A204.1 (cell line): ENCODE data around the gene RWDD3.

Experiments used
- FAIRE-seq: peaks from 2 replicates; lab custom pipeline; 2012; peaks lifted over from hg19 to GRCh38; lab: Jason Lieb, UNC

Gene RWDD3, protein sequence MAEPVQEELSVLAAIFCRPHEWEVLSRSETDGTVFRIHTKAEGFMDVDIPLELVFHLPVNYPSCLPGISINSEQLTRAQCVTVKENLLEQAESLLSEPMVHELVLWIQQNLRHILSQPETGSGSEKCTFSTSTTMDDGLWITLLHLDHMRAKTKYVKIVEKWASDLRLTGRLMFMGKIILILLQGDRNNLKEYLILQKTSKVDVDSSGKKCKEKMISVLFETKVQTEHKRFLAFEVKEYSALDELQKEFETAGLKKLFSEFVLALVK

DNA sequence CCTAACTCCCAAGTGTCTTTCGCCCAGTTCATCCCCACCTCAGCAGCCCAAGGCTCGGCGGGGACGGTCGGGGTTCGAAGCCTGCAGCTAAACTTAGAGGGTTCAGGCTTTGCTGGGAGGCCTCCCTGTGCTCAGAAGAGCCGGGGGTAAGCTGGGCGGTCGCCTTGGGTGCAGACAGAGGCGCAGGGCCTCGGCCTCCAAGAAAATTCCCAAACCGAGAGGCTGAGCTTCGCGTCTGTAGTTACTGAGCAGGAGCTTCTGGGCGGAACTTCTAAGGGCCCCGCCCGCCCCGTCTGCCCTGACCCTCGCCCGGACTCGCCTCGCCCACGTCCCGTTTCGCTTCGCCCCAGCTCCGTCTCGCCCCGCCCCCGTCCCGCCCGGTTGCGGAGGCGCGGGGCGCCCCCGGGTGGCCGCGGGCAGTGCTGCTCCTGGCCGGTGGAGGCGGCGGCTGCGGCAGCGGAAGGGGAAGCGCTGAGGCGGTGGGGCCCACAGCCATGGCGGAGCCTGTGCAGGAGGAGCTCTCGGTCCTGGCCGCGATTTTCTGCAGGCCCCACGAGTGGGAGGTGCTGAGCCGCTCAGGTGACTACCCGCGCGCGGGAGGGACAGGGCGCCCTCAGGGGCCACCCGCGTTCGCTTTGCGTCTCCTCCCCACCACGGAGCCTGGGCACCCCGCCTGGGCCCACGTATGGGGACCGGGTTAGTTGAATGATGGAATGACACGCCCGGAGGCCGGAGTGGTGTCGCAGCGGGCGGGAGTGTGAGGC is at the start of gene RWDD3:
Gene RWDD3, plus strand, starts transcription at position 474 of the 764 bp plus-strand sequence. Its CDS starts 21 bp downstream, at position 495.
- FAIRE-seq, result no peak

GRCh38 chr1:95186149-95186548 is 47.9 kb upstream of the RWDD3 start:
- no peak for FAIRE-seq

DNA sequence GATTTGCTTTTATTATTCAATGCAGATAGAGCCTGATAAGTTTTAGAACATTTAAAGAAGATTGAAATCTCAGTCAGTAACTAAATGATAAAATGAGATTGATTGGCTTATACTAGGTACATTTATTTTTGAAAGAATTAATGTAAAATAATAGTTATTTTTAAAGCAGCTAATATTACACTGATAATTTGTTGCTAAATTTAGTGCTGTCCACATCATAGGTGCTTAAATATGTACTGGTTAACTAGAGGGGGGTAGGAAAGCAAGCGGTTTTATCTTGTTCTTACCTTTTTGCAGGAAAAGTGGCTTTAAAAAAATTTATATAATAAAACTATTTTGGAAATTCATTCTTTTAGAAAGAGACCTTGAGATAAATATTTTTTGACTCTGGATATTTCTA is 40.4 kb upstream of the RWDD3 start:
- peak; percentile 56 for FAIRE-seq

GRCh38 chr1:95195046-95195445 is 39.0 kb upstream of the RWDD3 start:
- no peak for FAIRE-seq

GRCh38 chr1:95196017-95196416 is 38.0 kb upstream of the RWDD3 start:
- FAIRE-seq, result no peak

GRCh38 chr1:95197616-95198252 is 36.3 kb upstream of the RWDD3 start:
- no peak for FAIRE-seq

DNA sequence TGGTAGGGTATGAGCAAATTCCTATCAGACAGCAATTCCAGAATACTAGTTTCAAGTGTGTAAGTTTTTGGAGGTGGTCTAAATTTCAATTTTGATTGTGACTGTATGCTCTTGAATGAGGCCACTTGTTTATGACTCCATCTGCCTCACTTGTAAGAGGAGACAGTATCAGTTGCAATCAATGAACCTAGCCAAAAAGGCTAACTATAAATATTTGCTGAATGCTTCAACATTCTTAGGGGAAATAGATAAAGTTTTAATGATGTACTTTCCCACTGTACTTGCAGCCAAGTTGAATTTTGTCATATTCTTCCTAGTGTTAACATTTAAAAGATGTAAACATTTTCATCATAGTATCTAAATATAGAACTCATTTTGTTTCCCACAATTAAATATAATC is 32.1 kb upstream of the RWDD3 start:
- no peak for FAIRE-seq

DNA sequence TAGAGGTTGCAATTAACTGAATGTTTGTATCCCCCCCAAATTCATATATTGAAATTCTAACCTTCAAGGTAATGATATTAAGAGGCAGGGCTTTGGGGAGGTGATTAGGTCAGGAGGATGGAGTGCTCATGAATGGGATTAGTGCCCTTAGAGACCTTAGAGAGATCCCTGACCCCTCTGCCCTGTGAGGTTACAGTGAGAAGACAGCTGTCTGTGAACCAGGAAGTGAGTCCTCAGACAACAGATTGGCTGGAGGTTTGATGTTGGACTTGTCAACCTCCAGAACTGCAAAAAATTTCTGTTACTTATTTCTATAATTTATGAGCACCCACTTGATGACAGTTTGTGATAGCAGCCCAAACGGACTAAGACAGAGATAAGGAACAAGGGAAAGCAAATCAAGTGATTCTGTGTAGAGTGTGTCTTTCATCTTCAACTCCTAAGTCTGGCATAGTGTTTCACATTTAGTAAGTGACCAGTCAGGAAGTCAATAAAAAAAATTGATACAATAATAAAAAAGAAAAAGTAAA is 30.0 kb upstream of the RWDD3 start:
- no peak for FAIRE-seq

GRCh38 chr1:95206514-95206913 is 27.5 kb upstream of the RWDD3 start:
- no peak for FAIRE-seq

DNA sequence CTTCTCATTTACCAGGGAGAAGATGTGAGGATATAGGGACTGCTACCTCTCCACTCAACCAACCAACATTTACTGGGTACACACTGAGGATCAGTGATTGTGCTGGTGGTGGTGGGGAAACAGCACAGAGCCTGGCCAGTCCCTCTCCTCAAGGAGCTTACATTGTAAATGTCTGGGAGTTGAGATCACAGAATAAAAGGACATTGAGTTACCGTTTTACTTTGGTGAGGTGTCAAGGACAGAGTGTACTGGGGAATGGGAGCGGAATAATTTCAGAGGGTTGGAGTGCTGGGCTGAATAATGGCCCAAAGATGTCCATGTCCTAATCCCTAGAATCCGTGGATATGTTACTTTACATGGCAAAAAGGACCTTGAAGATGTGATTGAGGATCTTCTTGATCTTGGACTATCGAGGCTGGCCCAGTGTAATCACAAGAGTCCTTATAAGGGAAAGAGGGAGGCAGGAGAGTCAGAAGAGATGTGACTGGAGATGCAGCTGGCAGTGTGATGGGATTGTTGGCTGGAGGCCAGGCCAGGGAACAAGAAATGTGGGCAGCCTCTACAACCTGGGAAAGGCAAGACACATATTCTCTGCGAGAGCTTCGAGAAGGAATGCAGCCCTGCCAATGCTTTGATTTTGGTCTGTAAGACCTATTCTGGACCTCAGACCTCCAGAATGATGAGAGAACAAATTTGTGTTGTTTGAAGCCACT is 26.6 kb upstream of the RWDD3 start:
- no peak for FAIRE-seq

GRCh38 chr1:95208876-95209275 is 25.1 kb upstream of the RWDD3 start:
- no peak for FAIRE-seq

GRCh38 chr1:95209291-95209690 is 24.7 kb upstream of the RWDD3 start:
- FAIRE-seq, result no peak

DNA sequence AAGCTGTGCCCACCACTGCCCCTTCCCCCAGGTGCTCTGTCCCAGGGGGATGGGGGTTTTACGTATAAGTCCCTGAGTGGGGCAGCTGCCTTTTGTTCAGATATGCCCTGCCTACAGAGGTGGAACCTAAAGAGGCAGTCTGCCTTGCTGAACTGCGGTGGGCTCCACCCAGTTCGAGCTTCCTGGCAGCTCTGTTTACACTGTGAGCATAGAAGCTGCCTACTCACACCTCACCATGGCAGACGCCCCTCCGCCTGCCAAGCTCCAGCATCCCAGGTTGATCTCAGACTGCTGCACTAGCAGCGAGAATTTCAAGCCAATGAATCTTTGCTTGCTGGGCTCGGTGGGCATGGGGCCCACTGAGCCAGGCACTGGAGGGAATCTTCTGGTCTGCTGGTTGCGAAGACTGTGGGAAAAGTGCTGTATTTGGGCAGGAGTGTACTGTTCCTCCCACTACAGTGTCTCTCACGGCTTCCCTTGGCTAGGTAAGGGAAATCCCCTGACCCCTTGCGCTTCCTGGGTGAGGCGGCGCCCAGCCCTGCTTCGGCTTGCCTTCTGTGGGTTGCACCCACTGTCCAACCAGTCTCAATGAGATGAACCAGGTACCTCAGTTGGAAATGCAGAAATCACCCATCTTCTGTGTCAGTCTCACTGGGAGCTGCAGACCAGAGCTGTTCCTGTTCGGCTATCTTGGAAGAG is 17.6 kb upstream of the RWDD3 start:
- no peak for FAIRE-seq

GRCh38 chr1:95217371-95217770 is 16.6 kb upstream of the RWDD3 start:
- FAIRE-seq, result no peak

DNA sequence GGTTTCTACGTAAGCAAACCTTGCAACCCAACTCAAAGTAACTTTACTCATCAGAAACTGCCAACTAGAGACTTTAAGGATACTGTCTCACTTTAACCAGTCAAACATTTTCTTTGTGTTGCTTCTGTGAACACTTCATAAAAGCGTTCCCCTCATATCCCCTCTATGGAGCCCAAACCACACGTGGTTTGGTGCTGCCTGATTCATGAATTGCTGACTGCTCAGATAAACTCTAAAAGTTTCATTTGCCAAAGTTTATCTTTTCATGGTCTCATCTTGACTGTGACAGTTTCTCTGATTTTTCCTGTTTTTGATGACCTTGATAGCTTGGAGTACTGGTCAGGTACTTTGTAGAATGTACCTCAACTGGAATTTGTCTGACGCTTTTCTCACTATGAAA is 14.6 kb upstream of the RWDD3 start:
- no peak for FAIRE-seq

DNA sequence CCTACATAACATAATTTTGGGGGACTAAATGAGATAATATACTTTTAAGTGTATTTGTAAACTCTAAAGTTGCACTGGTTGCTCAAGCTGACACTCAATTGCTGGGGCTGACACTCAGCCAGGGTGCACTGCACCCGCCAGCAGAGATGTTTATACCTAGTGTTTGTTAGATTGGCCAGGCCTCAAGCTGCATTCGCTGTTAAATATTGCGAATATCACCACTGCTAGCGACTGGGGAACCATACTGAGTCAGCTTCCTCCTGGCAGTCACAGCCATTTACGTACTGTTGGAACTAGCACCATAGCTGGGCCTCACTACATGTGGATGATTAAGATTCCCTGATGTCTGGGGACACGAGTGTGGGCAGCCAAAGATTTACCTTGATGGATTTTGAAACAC is 12.7 kb upstream of the RWDD3 start:
- FAIRE-seq, result no peak

DNA sequence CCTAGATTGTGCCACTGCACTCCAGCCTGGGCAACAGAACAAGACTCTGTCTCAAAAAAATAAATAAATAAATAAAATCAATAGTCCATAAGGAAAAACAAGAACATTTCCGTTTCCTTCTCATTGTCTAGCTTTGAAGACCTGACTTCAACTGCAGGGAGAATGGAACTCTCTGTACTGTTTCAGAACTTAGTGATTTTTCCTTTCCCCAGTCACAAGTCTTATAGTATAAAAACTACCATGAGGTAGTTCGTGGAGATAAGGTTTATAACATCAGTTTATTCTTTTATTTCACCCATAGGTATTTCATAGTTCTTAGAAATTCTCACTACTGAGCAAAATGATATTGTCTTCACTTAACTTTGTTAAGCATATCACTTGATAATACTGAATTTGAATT is 11.4 kb upstream of the RWDD3 start:
- no peak for FAIRE-seq

GRCh38 chr1:95223110-95223509 is 10.9 kb upstream of the RWDD3 start:
- FAIRE-seq, result no peak

GRCh38 chr1:95226781-95227660 is 7.0 kb upstream of the RWDD3 start:
- no peak for FAIRE-seq

DNA sequence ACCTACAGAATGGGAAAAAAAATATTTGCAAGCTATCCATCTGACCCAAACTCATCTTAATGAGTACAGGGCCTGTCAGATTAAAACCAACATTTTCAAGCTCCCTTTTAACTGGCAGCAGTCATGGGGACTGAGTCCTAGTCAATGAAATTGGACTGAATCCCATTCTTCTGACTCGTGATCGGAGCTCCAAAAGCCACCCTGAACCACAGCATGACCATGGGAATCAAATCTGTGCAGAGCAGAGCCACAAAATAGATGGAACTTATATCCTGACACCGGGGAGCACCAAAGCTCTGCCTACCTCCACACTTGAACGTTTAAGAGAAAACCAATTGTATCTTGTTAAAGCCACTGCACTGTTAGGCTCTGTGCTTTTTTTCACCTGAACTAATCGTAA is 5.0 kb upstream of the RWDD3 start:
- FAIRE-seq, result no peak

- FAIRE-seq, result no peak
These were observed 4.3 kb upstream of the RWDD3 start for GRCh38 chr1:95229706-95230105.
